IMR-90 (cell line): ENCODE data around the gene ST6GALNAC2. TPM values are rescaled to one million over a fixed set of nuclear protein-coding genes. Genes with fewer than 3 reads are reported as not detected.

Source experiments
- ATAC-seq: fragments of 200-7000 bp; cut with Tn5 transposase; 2 replicates; pipeline ENCODE4 v1.9.1; 2020; ENCODE audit warnings: low read depth, mild to moderate bottlenecking, moderate library complexity
- BruUV-seq: library from RNA; stranded (reverse); fragments of 400-500 nt; replicated peaks from 2 replicates; lab custom pipeline; 2021; lab: Mats Ljungman, UMichigan
- CTCF ChIA-PET: fragments of 300-600 bp; formaldehyde crosslinking; extraction: SDS; loops from one replicate; lab custom pipeline; 2021; ENCODE audit warnings: antibody characterized with exemption; lab: Yijun Ruan, JAX
- POLR2A ChIA-PET: fragments of 300-600 bp; sonication (Branson Sonifier 250); formaldehyde crosslinking; loops from one replicate; lab custom pipeline; 2022; ENCODE audit warnings: antibody characterized with exemption; ENCODE audit not compliant: unreplicated experiment; lab: Charles Lee
- DNase-seq: peaks from one replicate; pipeline ENCODE4 v3.0.0; 2013
- H2AFZ ChIP-seq: replicated peaks from 2 replicates; pipeline ENCODE3; 2013; ENCODE audit warnings: low read length, mild to moderate bottlenecking; ENCODE audit not compliant: poor library complexity
- H2AK5ac ChIP-seq: 2 replicates; pipeline ENCODE4 v1.6.1; 2013; ENCODE audit warnings: low read depth, low read length, inconsistent platforms
- H2AK9ac ChIP-seq: replicated peaks from 2 replicates; pipeline ENCODE3; 2013; ENCODE audit warnings: mild to moderate bottlenecking, low read depth, low read length, moderate library complexity; ENCODE audit not compliant: poor library complexity
- H2BK120ac ChIP-seq: 2 replicates; pipeline ENCODE4 v1.6.1; 2013; ENCODE audit warnings: low read depth, low read length, inconsistent platforms
- H2BK15ac ChIP-seq: 3 replicates; pipeline ENCODE4 v1.6.1; 2013; ENCODE audit warnings: low read depth, low read length, inconsistent platforms
- H2BK20ac ChIP-seq: 2 replicates; pipeline ENCODE4 v1.6.1; 2013; ENCODE audit warnings: low read depth, mild to moderate bottlenecking, inconsistent platforms, low read length, moderate library complexity
- H2BK5ac ChIP-seq: 2 replicates; pipeline ENCODE4 v1.6.1; 2013; ENCODE audit warnings: mild to moderate bottlenecking, low read depth, low read length, inconsistent platforms; ENCODE audit not compliant: poor library complexity, severe bottlenecking
- H3K14ac ChIP-seq: replicated peaks from 2 replicates; pipeline ENCODE4 v1.6.1; 2013; ENCODE audit warnings: low read depth, low read length, inconsistent platforms
- H3K18ac ChIP-seq: 2 replicates; pipeline ENCODE4 v1.6.1; 2013; ENCODE audit warnings: low read depth, low read length, control low read depth
- H3K23ac ChIP-seq: 2 replicates; pipeline ENCODE4 v1.6.1; 2013; ENCODE audit warnings: low read depth, low read length, inconsistent platforms
- H3K27ac ChIP-seq: 2 replicates; pipeline ENCODE4 v1.5.1; 2013; ENCODE audit warnings: mild to moderate bottlenecking, control low read depth, low read length; ENCODE audit not compliant: insufficient read depth
- H3K27me3 ChIP-seq: 2 replicates; pipeline ENCODE4 v1.6.1; 2013; ENCODE audit warnings: low read length; ENCODE audit not compliant: control insufficient read depth, insufficient read depth
- H3K36me3 ChIP-seq: 2 replicates; pipeline ENCODE4 v1.6.1; 2013; ENCODE audit warnings: low read length, mixed read lengths; ENCODE audit not compliant: control insufficient read depth, insufficient read depth
- H3K4ac ChIP-seq: 2 replicates; pipeline ENCODE4 v1.6.1; 2013; ENCODE audit warnings: low read depth, low read length, inconsistent platforms
- H3K4me1 ChIP-seq: 2 replicates; pipeline ENCODE4 v1.6.1; 2013; ENCODE audit warnings: low read length, mixed read lengths; ENCODE audit not compliant: control insufficient read depth, insufficient read depth
- H3K4me2 ChIP-seq: 2 replicates; pipeline ENCODE4 v1.6.1; 2013; ENCODE audit warnings: low read depth, mild to moderate bottlenecking, control low read depth, low read length, moderate library complexity
- H3K4me3 ChIP-seq: 2 replicates; pipeline ENCODE4 v1.5.1; 2013; ENCODE audit warnings: low read depth, mild to moderate bottlenecking, control low read depth, low read length, moderate library complexity; ENCODE audit not compliant: insufficient read depth
- H3K56ac ChIP-seq: 2 replicates; pipeline ENCODE4 v1.6.1; 2013; ENCODE audit warnings: low read length, inconsistent platforms; ENCODE audit not compliant: insufficient read depth; ENCODE audit errors: extremely low read depth
- H3K79me1 ChIP-seq, 2 experiments: 2 replicates each; pipeline ENCODE4 v1.6.1; 2013; ENCODE audit warnings: low read length in 2 of 2, inconsistent platforms in 1 of 2, low read depth in 1 of 2
- H3K9ac ChIP-seq: 2 replicates; pipeline ENCODE4 v1.6.1; 2013; ENCODE audit warnings: low read depth, low read length, control low read depth
- H3K9me1 ChIP-seq: 2 replicates; pipeline ENCODE4 v1.6.1; 2013; ENCODE audit warnings: low read length, inconsistent platforms; ENCODE audit not compliant: insufficient read depth
- H3K9me3 ChIP-seq: 2 replicates; pipeline ENCODE4 v1.6.1; 2013; ENCODE audit warnings: low read length; ENCODE audit not compliant: control insufficient read depth, insufficient read depth
- H4K20me1 ChIP-seq: 2 replicates; pipeline ENCODE4 v1.6.1; 2013; ENCODE audit warnings: low read length, inconsistent platforms; ENCODE audit not compliant: insufficient read depth
- H4K5ac ChIP-seq: 2 replicates; pipeline ENCODE4 v1.6.1; 2013; ENCODE audit warnings: mild to moderate bottlenecking, low read depth, low read length, control low read depth
- H4K8ac ChIP-seq, 2 experiments: 2 replicates each; pipeline ENCODE4 v1.6.1; 2013; ENCODE audit warnings: low read depth in 2 of 2, low read length in 2 of 2, control low read depth in 1 of 2, inconsistent platforms in 1 of 2
- H4K91ac ChIP-seq: 2 replicates; pipeline ENCODE4 v1.6.1; 2013; ENCODE audit warnings: low read depth, low read length, inconsistent platforms; ENCODE audit not compliant: insufficient read depth
- BHLHE40 ChIP-seq: fragments of 150-350 bp; IDR thresholded peaks from 2 replicates; pipeline ENCODE4 v1.6.1; 2016; ENCODE audit warnings: mild to moderate bottlenecking, low read depth, low read length
- CEBPB ChIP-seq: IDR thresholded peaks from 2 replicates; pipeline ENCODE4 v1.6.1; 2012; ENCODE audit warnings: low read depth, low read length, improper control_type of control experiment
- CHD1 ChIP-seq: IDR thresholded peaks from 2 replicates; pipeline ENCODE4 v1.6.1; 2012; ENCODE audit warnings: low read depth, low read length, improper control_type of control experiment
- ELK1 ChIP-seq: fragments of 150-350 bp; IDR thresholded peaks from 2 replicates; pipeline ENCODE4 v1.6.1; 2016; ENCODE audit warnings: low read depth, mild to moderate bottlenecking, low read length, moderate library complexity, borderline replicate concordance
- FOS ChIP-seq: fragments of 150-350 bp; IDR thresholded peaks from 2 replicates; pipeline ENCODE4 v1.6.1; 2016; ENCODE audit warnings: low read depth, low read length
- MAZ ChIP-seq: IDR thresholded peaks from 2 replicates; pipeline ENCODE4 v1.6.1; 2012; ENCODE audit warnings: low read depth, mild to moderate bottlenecking, low read length, improper control_type of control experiment, moderate library complexity, borderline replicate concordance
- POLR2A ChIP-seq: IDR thresholded peaks from 2 replicates; pipeline ENCODE4 v1.6.1; 2012; ENCODE audit warnings: mild to moderate bottlenecking, low read depth, low read length
- RAD21 ChIP-seq: IDR thresholded peaks from 2 replicates; pipeline ENCODE4 v1.6.1; 2012; ENCODE audit warnings: low read length, improper control_type of control experiment
- RCOR1 ChIP-seq: IDR thresholded peaks from 2 replicates; pipeline ENCODE4 v1.6.1; 2012; ENCODE audit warnings: mild to moderate bottlenecking, low read length, improper control_type of control experiment; ENCODE audit not compliant: insufficient replicate concordance
- SMC3 ChIP-seq: fragments of 150-350 bp; IDR thresholded peaks from 2 replicates; pipeline ENCODE4 v1.6.1; 2016; ENCODE audit warnings: low read depth, mild to moderate bottlenecking, antibody characterized with exemption, low read length, moderate library complexity
- USF2 ChIP-seq: fragments of 150-350 bp; IDR thresholded peaks from 2 replicates; pipeline ENCODE4 v1.6.1; 2017; ENCODE audit warnings: mild to moderate bottlenecking, antibody characterized with exemption, low read length, low read depth
- WGBS, 2 experiments: methylation state at CpG; one replicate each; pipeline versions ENCODE4 v1.1.5 to v1.1.7; 2013; ENCODE audit warnings: missing lambda C conversion rate in 2 of 2; ENCODE audit not compliant: insufficient read length in 1 of 2; ENCODE audit errors: extremely low coverage in 2 of 2; 5-methylcytosine and 5-hydroxymethylcytosine counted together
- dilution Hi-C: fragments of 300-500 bp; cut with HindIII; formaldehyde crosslinking; loops from one replicate; pipeline ENCODE4 v1.14.3; 2018; ENCODE audit warnings: low sequenced_read_pairs; ENCODE audit not compliant: unreplicated experiment
- in situ Hi-C: fragments of 300-500 bp; cut with MboI; formaldehyde crosslinking; loops from 3 replicates; pipeline ENCODE4 v1.14.3; 2019; ENCODE audit warnings: low sequenced_read_pairs, inconsistent platforms, mixed read lengths
- intact Hi-C: fragments of 100-400 bp; cut with micrococcal nuclease; formaldehyde crosslinking; loops from 2 replicates; pipeline ENCODE4 v1.10.0; 2022
- polyA plus RNA-seq, 3 experiments: library from polyadenylated mRNA; depleted of rRNA; stranded (reverse); fragments of >200 nt; gene quantifications; 2 replicates each; pipeline ENCODE4 v1.2.3, GENCODE V29; 2012; ENCODE audit warnings: low replicate concordance in 1 of 3
- total RNA-seq: library from RNA; depleted of rRNA; stranded (reverse); fragments of >200 nt; gene quantifications from 2 replicates; pipeline ENCODE4 v1.2.3, GENCODE V29; 2012

Gene ST6GALNAC2
- total and polyA plus RNA-seq, 2 of the 4 experiments (the other 2 are of a cell fraction): 0.10 TPM; not detected in 1

- TF ChIP-seq MAZ: no peak
- no peak for TF ChIP-seq FOS
- TF ChIP-seq USF2: no peak
- no peak for TF ChIP-seq BHLHE40
- TF ChIP-seq CEBPB: no peak
- TF ChIP-seq CHD1: no peak
- no peak for TF ChIP-seq POLR2A
- TF ChIP-seq ELK1: no peak
- TF ChIP-seq SMC3: no peak
- no peak for TF ChIP-seq RCOR1
- TF ChIP-seq RAD21: no peak
- DNase-seq (no peak), ATAC-seq (no peak)
- H3K4ac ChIP-seq: peak overlapping the region; percentile 43; the same call in 1 of the 2 replicates
- no peak overlapping the region for H2AFZ ChIP-seq
- 0 out of 2 replicates have a peak overlapping the region, but pooled peaks have one; percentile 28 for H4K91ac ChIP-seq
- in situ Hi-C loops (no loop called here), intact Hi-C loops (no loop called here), dilution Hi-C loops (no loop called here)
- ChIA-PET POLR2A (interaction anchor here (0.6 kb wide), 1 partner anchor 82 kb away, joined by 6 read pairs; no protein-coding TSS in a partner anchor), CTCF (interaction anchor here (1.1 kb wide), 1 partner anchor 27 kb away, joined by 4 read pairs; no protein-coding TSS in a partner anchor)
- H3K14ac ChIP-seq: 0 out of 2 replicates have a peak overlapping the region, but pooled peaks have one; percentile 25
- no peaks in the 10 kb centered on the region for H3K27me3 ChIP-seq
- no CpG with 5 or more reads among the region's 9 CpGs for WGBS, 2 experiments
- H2BK20ac ChIP-seq: peak overlapping the region; percentile 75
- no peaks in the 10 kb centered on the region for H3K9me3 ChIP-seq
- H3K4me2 ChIP-seq: no peak overlapping the region
- H3K79me1 ChIP-seq: 0 out of 4 replicates have a peak, but pooled peaks cover 0 to 12% of the 10 kb centered on the region in 2 experiments
- H3K27ac ChIP-seq: no peak overlapping the region
- H2BK5ac ChIP-seq: no peak overlapping the region
- no peak overlapping the region for H4K5ac ChIP-seq
- no peak overlapping the region; the same call in 1 of the 2 replicates for H3K23ac ChIP-seq
- no peak overlapping the region for H3K18ac ChIP-seq
- H3K56ac ChIP-seq: no peak overlapping the region
- no peak overlapping the region for H4K8ac ChIP-seq
- H3K9ac ChIP-seq: no peak overlapping the region
- H2AK9ac ChIP-seq: no peak overlapping the region
- H3K4me1 ChIP-seq: peaks cover 20% of the 10 kb centered on the region
- H3K36me3 ChIP-seq: no peaks in the 10 kb centered on the region
- peaks cover 18% of the 10 kb centered on the region for H3K9me1 ChIP-seq
- peaks cover 6% of the 10 kb centered on the region; the same call in 1 of the 2 replicates for H4K20me1 ChIP-seq
- BruUV-seq: no TSS peak
- H2BK120ac ChIP-seq: peak overlapping the region; percentile 30; the same call in 1 of the 2 replicates
- peak overlapping the region; percentile 66 for H2AK5ac ChIP-seq
- H2BK15ac ChIP-seq: peak overlapping the region; percentile 64; the same call in 1 of the 3 replicates
- no peak overlapping the region for H3K4me3 ChIP-seq
Measured at GRCh38 chr17:76548378-76549214, 37.1 kb downstream of the ST6GALNAC2 start.
